ENCODE measurements around the gene NCOA4.

- TF ChIP-seq CTCF (IDR thresholded peaks at IDR 0.05 in 4 of 5, conservative IDR thresholded peaks at IDR 0.05 in 1 of 5): no peak
- no peak for TF ChIP-seq POLR2A (IDR thresholded peaks at IDR 0.05)
These were observed 32.5 kb upstream of the NCOA4 start for GRCh38 chr10:46062723-46063428.

All from gastrocnemius medialis (tissue), 4 donors.